SIG-M5 treated with dmso at 0.1 percent for 504 hours (cell line): Measurements from ENCODE around the gene DOCK9.

Experiments used
- DNase-seq: peaks from one replicate; lab custom pipeline; 2025; ENCODE audit not compliant: unreplicated experiment; lab: John Stamatoyannopoulos, UW

DOCK9 gene, protein sequence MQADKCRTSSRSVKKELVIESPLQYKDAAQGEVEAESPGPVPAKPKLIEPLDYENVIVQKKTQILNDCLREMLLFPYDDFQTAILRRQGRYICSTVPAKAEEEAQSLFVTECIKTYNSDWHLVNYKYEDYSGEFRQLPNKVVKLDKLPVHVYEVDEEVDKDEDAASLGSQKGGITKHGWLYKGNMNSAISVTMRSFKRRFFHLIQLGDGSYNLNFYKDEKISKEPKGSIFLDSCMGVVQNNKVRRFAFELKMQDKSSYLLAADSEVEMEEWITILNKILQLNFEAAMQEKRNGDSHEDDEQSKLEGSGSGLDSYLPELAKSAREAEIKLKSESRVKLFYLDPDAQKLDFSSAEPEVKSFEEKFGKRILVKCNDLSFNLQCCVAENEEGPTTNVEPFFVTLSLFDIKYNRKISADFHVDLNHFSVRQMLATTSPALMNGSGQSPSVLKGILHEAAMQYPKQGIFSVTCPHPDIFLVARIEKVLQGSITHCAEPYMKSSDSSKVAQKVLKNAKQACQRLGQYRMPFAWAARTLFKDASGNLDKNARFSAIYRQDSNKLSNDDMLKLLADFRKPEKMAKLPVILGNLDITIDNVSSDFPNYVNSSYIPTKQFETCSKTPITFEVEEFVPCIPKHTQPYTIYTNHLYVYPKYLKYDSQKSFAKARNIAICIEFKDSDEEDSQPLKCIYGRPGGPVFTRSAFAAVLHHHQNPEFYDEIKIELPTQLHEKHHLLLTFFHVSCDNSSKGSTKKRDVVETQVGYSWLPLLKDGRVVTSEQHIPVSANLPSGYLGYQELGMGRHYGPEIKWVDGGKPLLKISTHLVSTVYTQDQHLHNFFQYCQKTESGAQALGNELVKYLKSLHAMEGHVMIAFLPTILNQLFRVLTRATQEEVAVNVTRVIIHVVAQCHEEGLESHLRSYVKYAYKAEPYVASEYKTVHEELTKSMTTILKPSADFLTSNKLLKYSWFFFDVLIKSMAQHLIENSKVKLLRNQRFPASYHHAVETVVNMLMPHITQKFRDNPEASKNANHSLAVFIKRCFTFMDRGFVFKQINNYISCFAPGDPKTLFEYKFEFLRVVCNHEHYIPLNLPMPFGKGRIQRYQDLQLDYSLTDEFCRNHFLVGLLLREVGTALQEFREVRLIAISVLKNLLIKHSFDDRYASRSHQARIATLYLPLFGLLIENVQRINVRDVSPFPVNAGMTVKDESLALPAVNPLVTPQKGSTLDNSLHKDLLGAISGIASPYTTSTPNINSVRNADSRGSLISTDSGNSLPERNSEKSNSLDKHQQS (N-terminal part only)

DNA sequence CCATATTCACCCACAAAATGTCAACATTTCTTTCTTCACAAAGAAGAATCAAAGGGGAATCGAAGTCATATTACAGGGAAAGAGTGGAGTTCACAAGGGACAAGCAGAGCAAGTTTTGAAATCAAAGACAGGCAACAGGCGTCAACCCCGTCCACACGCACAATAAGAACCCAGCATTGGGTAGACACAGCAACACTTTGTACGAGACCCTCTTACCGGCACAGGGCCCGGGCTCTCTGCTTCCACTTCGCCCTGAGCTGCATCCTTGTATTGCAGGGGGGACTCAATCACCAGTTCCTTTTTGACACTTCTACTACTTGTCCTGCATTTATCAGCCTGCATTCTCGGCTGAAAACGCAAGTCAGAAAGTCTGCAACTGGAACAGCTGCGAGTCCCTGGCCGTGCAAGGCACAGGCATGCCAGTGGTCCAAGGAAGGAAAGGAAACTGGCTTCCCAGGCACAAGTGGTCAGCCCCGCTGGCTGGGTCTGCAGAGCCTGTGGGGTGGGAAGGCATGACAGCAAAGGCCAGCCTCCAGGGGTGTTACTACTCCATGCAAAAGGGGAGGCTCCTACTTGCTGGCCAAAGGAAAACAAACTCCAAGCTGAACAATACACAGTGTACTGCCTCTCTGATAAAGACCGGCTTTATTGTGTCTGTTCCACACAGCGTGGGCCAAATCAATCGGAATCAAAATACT lies at the start of gene DOCK9:
Gene DOCK9 (minus strand): TSS at position 497 of the 698 bp plus-strand sequence. CDS start 155 bp downstream, at position 342.
- no peak for DNase-seq

DNA sequence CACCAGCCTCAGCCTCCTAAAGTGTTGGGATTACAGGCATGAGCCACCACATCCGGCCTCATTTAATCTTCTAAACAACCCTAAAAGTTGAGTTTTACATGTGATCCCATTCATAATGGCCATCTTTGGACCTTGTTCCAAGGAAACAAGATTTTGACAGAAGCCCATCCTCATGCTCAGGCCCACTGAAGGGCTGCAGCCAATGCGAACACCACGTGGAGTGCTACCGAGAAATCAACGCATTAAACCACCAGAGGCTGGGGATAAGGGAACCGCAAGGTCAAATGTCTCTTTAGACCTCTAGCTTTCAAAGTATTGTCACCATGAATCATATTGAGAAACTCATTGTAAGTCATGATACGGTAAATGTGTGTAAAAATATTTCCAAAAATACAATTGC lies 49.4 kb upstream of the DOCK9 start:
- no peak for DNase-seq

DNA sequence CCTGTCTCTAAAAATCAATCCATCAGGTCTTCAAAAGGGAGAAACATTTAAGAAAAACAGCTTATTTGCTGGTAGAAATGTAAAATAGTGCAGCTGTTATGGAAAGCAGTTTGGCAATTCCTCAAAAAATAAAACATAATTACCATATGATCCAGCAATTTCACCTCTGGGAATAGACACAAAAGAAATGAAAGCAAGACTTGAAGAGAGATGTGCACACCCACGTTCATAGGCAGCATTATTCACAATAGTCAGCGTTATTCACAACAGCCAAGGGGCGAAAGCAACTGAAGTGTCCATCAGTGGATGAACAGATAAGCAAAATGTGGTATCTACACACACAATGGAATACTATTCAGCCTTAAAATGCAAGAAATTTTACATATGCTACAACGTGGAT lies 45.1 kb upstream of the DOCK9 start:
- DNase-seq, result no peak

DNA sequence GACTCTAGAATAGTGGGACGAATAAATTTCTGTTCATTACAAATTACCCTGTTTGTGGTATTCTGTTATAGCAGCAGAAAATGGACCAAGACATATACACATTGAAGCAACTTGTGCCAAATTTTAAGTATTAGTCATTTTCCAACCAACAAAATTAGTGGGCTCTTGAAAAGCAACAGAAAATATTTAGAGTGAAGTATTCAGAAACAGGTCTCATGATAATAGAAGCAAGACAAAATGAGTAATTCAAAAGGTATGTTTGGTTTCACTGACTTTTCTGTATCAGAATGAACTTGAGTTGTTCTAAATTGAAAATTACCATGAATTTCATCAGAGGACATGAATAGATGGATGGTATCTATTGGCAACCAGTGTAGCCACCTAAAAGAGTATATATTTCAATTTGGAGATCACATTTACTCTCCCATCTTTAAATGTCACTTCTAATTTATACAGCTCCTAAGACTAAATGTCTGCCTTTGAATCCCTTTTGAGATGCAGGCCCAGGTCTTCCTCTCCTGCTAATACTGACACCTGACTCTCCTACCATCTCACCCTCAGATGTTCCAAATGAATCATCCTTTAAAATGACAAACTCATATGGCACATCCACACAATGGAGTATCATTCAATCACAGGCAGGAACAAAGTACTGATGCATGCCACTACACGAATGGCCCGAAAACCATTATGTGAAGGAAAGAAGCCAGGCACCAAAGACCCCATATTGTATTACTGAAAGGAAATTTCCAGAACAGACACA lies 40.7 kb upstream of the DOCK9 start:
- no peak for DNase-seq

DNA sequence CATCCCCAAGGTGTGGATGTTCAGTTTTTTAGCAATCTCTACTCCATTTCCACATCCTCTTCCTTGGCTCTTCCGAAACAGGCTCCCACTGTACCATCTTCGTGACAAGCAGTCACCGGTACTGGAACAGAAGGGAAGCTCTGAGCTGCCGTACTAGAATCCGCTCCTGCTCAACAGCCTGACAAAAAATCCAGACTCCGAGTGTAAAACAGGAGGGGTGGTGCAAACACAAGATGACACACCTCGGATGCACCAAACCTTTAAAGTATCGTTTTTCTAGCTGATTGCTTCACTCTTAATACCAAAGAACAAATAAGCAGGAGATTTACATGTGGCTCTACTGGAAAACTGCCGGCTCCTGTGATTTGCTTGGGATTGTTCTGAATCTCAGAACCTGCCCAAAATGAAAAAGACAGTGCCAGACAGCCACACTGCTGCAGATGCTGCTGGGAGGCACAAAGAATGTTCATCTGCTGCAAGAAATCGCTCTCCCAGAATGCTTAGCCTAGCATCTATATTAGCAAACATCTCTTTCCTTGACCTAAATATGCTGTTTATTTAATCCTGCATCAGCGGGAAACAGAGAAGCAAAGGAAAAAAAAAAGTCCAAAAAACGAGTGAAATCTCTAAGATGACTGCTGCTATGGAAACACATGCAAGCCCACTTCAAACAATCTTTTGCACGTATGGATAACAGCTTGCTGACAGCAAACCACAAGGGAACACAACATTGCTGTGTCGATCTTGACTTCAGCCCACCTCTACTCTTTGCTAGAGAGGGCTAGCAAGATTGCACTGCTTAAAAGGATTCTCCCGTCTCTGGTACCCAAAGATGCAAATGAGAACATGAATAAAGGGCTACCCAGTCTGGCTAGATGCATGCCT lies 38.0 kb upstream of the DOCK9 start:
- no peak for DNase-seq

DNA sequence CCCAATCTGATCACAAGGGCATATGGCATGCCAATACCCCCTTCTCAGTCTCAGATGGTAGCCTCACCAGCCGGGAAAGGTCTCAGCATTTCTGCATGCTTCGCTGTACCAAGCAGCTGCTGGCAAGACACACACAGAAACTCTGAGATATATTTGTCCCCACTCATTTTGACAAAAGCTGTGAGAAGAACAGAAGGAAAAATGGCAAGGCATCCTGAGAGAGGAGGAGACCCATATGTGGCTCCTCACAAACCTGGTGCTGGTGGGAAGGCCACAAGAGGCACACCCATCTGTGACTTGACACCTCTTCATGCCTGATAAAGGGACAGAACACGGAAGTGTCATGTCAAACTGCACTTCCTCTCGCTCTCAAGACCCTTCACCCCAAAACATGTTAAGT lies 36.7 kb upstream of the DOCK9 start:
- DNase-seq, result no peak

DNA sequence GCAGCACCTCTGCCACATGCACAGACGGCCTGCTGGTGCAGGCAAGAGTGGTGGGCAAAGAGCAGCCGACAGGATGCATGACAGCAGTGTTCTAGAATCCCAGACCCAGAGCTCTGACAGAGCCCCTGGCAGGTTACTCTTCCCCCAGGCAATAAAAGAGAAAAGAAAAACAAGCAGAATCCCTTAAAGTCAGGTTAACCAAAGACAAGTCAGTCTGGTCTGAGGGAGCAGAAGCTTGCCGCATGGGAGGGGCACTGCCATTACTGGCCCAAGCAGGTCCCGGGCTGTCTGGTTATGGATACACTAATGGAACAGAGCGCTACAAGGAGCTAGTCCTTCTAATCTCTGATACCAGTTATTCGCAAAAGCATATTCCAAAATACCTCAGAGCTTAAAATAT lies 36.1 kb upstream of the DOCK9 start:
- DNase-seq, result no peak

DNA sequence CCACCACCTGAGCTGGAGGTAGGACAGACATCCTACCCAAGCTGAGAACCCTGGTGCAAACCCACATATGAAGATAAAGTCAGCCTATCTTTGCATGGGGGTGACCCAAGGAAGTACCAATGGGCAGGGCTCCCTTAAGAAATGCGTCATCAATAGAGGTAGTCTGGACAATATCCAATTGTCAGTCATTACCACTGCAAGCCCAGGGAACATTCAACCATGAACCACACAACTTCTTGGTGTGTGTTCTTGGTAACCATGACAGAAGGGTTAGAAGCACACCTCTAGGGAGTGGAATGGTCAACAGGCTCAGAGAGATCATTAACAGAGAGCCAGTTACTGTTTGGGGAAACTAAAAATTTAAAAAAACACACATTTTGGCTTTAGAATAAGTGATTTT lies 34.7 kb upstream of the DOCK9 start:
- DNase-seq, result no peak

DNA sequence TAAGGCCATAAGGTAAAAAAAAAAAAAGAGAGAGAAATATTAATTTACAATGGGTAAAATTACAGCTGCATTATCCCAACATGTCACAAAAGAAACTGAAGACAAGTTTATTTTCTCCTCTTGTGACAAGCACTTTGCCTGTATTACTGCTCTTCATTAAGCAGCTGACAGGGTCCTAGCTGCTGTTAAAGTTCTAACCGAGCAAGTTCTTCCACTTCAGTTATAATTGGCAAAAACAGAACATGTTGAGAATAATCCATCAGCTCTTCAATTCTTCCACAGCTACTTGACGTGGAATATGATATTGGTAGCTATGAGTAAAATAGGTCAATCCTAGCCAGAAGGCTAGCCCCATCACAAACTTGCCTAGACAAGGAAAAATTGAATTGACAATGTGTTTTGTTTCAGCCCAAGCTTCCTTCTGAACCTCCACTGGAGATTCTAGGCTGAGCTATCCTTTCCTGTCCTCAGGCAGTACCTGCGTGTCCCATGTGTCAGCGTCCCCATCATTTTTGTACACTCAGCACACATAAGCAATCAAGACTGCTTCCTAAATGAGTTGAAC lies 32.2 kb upstream of the DOCK9 start:
- no peak for DNase-seq

DNA sequence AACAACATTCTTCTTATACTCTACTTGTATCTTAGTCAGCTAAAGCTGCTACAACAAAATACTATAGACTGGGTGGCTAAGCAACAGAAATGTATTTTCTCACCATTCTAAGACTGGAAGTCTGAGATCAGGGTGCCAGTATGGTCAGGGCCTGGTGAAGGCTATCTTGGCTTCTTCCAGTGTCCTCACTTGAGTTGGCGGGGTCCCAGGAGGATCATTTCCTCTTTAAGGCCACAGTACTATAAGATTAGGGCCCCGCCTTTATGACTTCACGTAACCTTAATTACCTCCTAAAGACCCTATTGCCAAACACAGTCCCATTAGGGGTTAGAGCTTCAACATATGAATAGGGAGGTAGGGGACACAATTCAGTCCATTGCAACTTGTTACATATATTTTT lies 30.7 kb upstream of the DOCK9 start:
- no peak for DNase-seq

DNA sequence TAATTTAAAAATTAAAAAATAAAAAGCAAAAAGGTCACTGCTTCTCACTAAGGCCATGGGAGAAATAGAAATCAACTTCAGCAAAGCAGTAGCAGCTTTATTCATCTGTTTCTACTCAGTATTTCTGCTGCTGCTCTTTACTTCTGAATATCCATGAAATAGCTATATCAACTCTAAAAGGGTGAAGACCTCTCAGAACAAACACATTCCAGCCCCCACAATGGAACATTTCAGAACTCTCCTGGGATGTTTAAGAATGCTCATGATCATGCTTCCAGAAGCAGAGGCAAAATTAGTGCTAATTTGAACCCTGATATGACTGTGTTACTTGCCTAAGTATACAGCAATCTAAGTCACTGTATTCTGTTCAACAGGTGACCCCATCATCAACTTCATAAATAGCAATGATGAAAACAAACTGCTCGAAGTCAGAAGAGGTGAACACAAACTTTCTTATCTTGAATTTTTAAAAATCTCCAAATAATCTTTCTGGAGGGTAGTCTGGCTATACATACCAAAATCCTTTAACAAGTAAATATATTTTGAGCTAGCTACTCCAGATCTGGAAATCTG lies 29.6 kb upstream of the DOCK9 start:
- no peak for DNase-seq

DNA sequence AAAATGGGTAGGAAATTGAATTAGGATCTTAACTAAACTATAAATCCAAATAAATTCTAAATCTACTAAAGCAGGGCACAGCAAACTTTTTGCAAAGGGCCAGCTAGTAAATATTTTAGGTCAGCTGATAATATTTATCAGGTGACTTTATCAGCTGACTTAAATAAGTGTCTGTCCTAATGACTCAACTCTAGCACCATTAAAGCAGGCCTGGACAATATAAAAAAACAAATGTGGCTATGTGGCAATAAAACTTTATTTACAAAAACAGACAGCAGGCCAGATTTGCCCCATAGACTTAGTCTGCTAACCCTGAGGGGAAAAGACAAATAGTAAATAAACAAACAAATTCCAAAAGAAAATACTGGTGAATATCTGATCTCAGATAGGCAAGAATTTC lies 27.7 kb upstream of the DOCK9 start:
- no peak for DNase-seq

DNA sequence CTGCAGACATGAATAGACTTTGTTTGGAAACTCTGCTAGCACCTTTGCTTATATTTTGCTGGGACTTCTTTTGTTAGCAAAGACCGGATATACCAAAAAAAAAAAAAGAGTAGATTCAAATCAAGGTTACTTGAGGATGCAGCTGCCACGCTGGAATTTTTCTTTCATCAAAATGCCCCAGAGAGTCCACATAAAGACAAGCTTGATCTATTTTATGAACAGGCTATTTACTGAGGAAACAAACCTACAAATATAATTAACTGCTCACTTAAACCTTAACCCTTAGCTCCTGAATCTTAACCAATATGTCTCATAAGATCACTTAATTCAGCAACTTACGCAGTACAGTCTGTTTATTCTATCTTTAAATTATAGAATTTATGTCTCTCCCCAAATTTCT lies 27.1 kb upstream of the DOCK9 start:
- DNase-seq, result no peak

DNA sequence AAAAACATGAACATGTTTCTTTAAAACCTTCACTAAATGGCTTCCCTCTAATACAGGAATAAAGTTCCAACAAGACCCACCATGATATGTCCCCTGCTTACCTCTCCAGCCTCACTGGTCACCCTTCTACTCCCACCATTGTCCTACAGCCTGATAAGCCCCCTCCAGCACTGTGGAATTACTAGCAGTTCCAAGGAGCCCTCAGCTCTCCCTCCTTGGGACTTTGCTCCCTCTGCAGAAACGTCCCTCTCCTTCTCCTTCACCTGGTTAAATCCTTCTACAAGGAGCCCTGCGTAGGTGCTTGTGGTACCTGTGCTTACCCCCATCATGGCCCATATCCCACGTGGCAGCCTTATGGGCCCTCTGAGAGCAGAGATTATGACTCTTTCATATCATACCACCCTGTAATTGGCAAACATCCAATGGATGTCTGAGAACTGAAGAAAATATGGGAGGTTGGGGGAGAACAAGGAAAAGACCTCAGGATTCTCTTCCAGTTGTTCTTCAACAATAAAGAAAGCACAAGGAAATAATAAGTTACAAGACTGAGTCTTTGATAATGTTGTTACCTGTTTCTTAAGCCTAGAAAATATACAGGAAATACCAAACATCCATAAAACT lies 26.1 kb upstream of the DOCK9 start:
- no peak for DNase-seq

DNA sequence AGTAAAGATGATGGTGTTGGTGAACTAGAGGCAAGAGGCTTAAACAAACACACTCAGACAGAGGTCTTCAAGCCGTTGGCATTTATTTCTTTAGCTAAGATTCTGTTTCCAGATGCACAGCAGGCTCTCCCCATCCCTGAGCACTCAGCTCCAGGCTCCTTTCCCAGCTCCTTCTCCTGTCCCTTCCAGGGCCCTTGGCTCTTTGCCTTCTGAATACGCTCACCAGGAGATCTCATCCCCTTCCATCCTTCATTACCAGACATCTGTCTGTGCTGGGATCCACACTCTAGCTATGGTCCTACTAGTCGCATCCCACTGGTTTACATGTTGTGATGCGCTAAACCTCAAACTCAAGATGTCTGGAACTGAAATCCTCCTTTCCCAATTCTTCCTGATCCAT lies 25.3 kb upstream of the DOCK9 start:
- no peak for DNase-seq

DNA sequence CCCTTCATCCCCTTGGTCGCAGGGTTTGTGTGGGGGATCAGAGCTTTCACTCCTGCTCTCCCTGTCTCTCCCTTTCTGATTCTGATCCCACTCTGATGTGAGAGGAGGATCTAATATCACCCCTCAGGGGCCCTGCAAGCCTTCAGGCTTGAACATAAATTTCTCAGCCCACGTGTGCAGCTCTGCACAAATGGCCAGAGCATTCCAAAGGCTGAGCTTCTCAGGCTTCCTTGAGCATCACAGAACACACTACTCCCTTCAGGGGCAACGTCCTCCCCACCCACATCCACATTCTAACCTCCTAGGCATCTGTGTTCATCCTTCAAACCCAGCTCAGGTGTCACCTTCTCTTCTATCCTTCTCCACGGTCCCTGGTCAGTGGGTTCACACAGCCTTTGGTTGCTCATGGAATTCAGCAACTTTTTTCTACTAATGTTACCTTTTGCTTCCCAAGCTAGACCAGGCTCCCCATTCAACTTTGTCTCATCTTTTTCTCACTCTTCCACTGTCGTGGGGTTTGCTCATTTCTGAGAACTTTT lies 24.4 kb upstream of the DOCK9 start:
- no peak for DNase-seq

DNA sequence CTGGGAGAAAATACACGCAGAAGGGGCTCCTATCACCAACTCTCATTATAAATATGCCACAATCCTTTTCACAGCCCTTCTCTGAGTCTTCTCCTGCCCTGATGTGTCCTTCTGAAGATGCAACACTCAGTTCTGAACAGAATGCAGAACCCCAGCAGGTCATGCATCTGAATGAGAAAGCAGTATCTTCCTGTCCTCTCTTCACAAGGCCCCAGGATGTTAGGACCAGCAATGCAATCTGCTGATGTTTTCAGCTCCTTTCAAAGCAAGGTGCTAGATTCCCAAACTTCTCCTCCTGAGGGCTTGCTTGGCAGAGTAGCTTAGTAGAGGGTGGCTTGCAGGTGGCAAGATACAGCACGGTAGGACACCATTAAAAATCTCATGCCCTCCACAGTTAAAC lies 22.3 kb upstream of the DOCK9 start:
- DNase-seq, result no peak

DNA sequence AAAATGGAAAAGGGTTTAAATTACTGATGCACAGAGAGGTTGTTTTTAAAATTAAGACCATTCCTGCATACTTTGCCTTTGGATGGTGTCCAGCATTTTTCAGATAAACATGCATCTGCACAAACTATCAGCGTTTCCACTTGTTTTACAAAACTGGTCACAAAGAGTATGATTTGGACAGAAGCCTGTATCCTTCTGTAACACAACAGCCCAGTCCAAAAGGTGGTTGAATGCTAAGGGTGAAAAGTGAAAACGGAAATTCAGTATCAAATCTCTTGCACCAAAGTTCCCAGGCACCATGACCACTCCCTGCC lies 21.7 kb upstream of the DOCK9 start:
- DNase-seq, result no peak
